NB4 (cell line): ENCODE measurements around the gene RTKN2.

Experiments
- DNase-seq: peaks from one replicate; pipeline ENCODE4 v3.0.0; 2010; ENCODE audit warnings: low read depth
- H3K4me3 ChIP-seq: one replicate; pipeline ENCODE4 v1.5.1; 2011; ENCODE audit warnings: mild to moderate bottlenecking, low read depth, low read length, moderate library complexity
- MYC ChIP-seq: IDR thresholded peaks from 2 replicates; pipeline ENCODE4 v1.6.1; 2011; ENCODE audit warnings: low read depth, low read length
- POLR2A ChIP-seq: IDR thresholded peaks from 2 replicates; pipeline ENCODE4 v1.6.1; 2011; ENCODE audit warnings: mild to moderate bottlenecking; ENCODE audit not compliant: insufficient read length; ENCODE audit errors: extremely low read depth
- TF ChIP-seq, protein P1 (sequence below): IDR thresholded peaks from one replicate; pipeline ENCODE4 v1.5.1; 2012; ENCODE audit warnings: low read depth, low read length
- TF ChIP-seq, protein P2 (sequence below): IDR thresholded peaks from 2 replicates; pipeline ENCODE4 v1.6.1; 2011; ENCODE audit warnings: low read depth, low read length

RTKN2 gene

DNA sequence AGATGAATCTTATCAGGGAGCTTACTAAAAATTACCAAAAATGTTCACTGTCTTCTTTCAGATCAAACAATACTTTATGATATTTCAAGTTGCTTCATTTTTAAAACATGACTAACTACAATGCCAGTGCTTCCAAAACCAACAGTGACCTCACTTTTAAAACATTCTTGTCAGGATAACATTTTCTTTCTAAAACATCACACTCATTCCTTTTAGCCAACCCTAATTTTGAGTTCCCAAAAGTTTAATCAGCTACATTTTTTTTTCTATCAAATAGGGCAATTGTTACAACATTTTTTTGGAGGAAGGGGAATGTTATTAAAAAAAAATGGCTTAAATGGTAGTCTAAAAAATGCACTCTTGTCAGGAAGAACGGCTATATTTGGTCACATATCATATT is 37.3 kb downstream of the RTKN2 start:
- H3K4me3 ChIP-seq: no peak overlapping the region
- DNase-seq: no peak
- TF ChIP-seq MYC (no peak), POLR2A (no peak)
- TF ChIP-seq, protein P1, sequence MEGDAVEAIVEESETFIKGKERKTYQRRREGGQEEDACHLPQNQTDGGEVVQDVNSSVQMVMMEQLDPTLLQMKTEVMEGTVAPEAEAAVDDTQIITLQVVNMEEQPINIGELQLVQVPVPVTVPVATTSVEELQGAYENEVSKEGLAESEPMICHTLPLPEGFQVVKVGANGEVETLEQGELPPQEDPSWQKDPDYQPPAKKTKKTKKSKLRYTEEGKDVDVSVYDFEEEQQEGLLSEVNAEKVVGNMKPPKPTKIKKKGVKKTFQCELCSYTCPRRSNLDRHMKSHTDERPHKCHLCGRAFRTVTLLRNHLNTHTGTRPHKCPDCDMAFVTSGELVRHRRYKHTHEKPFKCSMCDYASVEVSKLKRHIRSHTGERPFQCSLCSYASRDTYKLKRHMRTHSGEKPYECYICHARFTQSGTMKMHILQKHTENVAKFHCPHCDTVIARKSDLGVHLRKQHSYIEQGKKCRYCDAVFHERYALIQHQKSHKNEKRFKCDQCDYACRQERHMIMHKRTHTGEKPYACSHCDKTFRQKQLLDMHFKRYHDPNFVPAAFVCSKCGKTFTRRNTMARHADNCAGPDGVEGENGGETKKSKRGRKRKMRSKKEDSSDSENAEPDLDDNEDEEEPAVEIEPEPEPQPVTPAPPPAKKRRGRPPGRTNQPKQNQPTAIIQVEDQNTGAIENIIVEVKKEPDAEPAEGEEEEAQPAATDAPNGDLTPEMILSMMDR: no peak
- TF ChIP-seq, protein P2, sequence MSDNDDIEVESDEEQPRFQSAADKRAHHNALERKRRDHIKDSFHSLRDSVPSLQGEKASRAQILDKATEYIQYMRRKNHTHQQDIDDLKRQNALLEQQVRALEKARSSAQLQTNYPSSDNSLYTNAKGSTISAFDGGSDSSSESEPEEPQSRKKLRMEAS: no peak

DNA sequence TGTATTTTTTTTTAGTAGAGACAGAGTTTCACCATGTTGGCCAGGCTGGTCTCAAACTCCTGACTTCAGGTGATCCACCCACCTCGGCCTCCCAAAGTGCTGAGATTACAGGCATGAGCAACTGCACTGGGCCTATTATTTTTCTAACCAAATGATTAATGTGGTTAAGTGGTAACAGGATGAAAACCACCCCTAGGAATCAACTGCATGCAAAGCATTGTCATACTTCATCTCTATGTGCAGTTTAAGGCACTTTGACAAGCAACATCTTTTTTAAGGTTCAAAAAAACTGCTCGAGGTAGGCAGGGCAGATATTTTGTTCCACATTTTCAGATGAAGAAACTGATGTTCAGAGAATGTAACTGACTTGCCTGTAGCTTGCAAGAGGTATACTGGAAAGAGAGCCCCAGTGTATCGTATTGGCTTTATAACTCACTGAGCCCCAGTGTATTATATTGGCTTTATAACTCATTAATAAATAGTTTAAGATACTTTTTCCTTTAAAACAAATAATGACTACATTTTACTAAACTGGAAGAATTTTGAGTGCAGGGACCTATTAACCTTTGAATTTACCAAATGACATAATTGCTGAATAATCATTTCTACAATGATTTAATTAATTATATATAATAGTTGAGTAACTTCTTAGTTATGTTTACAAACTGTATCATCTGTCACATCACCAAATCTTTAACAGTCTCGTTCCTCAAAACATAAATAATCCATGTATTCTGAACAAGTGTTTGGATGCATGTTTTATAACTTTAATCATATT is 38.1 kb downstream of the RTKN2 start:
- no peak for DNase-seq
- H3K4me3 ChIP-seq: no peak overlapping the region
- TF ChIP-seq POLR2A (no peak), MYC (no peak)
- TF ChIP-seq, protein P1: no peak
- TF ChIP-seq, protein P2: no peak

DNA sequence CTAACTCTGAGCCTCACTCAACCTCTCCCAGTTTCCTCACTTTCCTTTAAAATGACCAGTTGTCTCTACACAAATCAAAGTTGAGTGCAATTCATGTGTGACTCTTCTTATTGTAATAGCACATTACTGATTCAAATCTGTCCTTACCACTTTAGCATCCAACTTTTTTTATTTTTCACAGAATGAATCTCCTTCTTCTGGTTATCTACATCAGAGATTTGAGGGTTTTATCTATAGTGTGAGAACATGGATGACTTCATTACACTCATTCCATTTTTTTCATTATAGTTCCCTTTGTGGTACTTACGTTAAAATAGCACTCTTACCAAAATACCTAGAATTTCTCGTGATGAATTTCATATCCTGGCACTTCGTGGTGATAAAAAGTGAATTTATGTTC is 43.3 kb downstream of the RTKN2 start:
- TF ChIP-seq MYC (no peak), POLR2A (no peak)
- TF ChIP-seq, protein P2: no peak
- TF ChIP-seq, protein P1: no peak
- no peak overlapping the region for H3K4me3 ChIP-seq
- DNase-seq: no peak

DNA sequence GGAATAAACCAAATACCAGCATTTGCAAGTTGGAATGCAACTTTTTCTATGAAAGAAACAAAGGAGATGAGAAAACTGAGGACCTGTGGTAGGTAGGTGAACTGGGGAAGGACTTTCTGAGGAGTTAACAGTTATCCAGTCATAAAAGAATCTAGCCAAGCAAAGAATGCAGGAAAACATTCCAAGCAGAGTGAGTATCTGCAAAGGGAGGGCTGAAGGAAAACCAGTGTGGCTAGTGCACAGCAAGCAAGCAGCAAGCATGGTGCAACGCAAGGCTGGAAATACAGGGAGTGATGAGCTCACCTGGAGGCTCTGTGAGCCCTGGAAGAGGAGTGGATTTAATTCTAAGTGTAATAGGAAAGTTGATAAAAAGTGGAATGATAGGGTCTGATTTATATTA is 44.0 kb downstream of the RTKN2 start:
- no peak for DNase-seq
- TF ChIP-seq, protein P2: no peak
- TF ChIP-seq, protein P1: no peak
- TF ChIP-seq MYC (no peak), POLR2A (no peak)
- no peak overlapping the region for H3K4me3 ChIP-seq

DNA sequence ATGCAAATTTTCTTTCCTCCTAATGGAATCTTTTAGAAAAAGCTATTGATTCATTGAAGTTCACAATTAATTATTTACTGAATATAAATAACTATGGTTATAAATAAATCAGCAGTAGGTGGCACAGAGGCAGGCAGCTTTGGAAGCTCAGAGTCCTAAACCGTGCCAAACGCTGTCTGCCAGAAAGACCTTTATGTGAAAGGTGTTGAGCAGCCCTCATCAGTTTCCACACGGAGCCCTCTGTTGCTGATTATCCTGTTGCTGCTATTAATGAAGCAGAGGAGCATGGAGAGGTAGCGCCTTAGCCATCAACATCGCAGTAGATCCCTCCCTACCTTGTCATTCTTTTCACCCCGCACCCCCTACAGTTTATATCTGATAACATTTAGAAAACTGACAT is 51.0 kb downstream of the RTKN2 start:
- H3K4me3 ChIP-seq: no peak overlapping the region
- DNase-seq: no peak
- TF ChIP-seq MYC: no peak
- TF ChIP-seq POLR2A: no peak
- TF ChIP-seq, protein P2: no peak
- TF ChIP-seq, protein P1: no peak
